OCI-LY3 (cell line): Measurements from ENCODE around the gene TESMIN.

Experiments
- H2AFZ ChIP-seq: fragments of 200-600, 300-600 bp; shearing (Covaris generic); 2 replicates; pipeline ENCODE4 v1.6.0; 2014; ENCODE audit warnings: antibody characterized with exemption, low read depth, low read length
- H3K27ac ChIP-seq: fragments of 200-600, 300-600 bp; sonication (generic); 2 replicates; pipeline ENCODE4 v1.5.1; 2014; ENCODE audit warnings: mild to moderate bottlenecking, low read length, moderate library complexity, mixed read lengths
- H3K27me3 ChIP-seq: fragments of 200-600, 300-600 bp; sonication (generic); 2 replicates; pipeline ENCODE4 v1.6.1; 2014; ENCODE audit warnings: low read depth, low read length, mixed read lengths
- H3K36me3 ChIP-seq: fragments of 200-600, 300-600 bp; sonication (generic); replicated peaks from 2 replicates; pipeline ENCODE3; 2014; ENCODE audit warnings: low read depth, low read length, mixed read lengths
- H3K4me1 ChIP-seq: fragments of 300-600, 200-600 bp; sonication (generic); 2 replicates; pipeline ENCODE4 v1.6.1; 2014; ENCODE audit warnings: low read length, mixed read lengths
- H3K4me2 ChIP-seq: fragments of 200-600, 300-600 bp; sonication (generic); 2 replicates; pipeline ENCODE4 v1.6.1; 2014; ENCODE audit warnings: low read length, mixed read lengths
- H3K4me3 ChIP-seq: fragments of 300-600, 200-600 bp; sonication (generic); 2 replicates; pipeline ENCODE4 v1.5.1; 2014; ENCODE audit warnings: antibody characterized with exemption, mild to moderate bottlenecking, low read length, moderate library complexity
- H3K79me2 ChIP-seq: fragments of 300-600, 200-600 bp; shearing (Covaris generic); 2 replicates; pipeline ENCODE4 v1.6.1; 2014; ENCODE audit warnings: mild to moderate bottlenecking, low read length, mixed read lengths
- H3K9ac ChIP-seq: fragments of 300-600, 200-600 bp; shearing (Covaris generic); 2 replicates; pipeline ENCODE4 v1.6.0; 2014; ENCODE audit warnings: mild to moderate bottlenecking, low read length, moderate library complexity
- H3K9me3 ChIP-seq: fragments of 200-600, 300-600 bp; shearing (Covaris generic); 2 replicates; pipeline ENCODE4 v1.6.1; 2014; ENCODE audit warnings: low read length, mixed read lengths; ENCODE audit not compliant: insufficient read depth
- H4K20me1 ChIP-seq: fragments of 200-600, 300-600 bp; sonication (generic); 2 replicates; pipeline ENCODE4 v1.6.1; 2016; ENCODE audit warnings: low read length, mixed read lengths; ENCODE audit not compliant: insufficient read depth
- CTCF ChIP-seq: fragments of 200-600, 300-600 bp; sonication (generic); IDR thresholded peaks from 2 replicates; pipeline ENCODE4 v1.5.1; 2014; ENCODE audit warnings: antibody characterized with exemption, low read length, low read depth
- EZH2phosphoT487 ChIP-seq: fragments of 200-600 bp; shearing (Covaris generic); IDR thresholded peaks from 2 replicates; pipeline ENCODE4 v1.6.1; 2018; ENCODE audit warnings: antibody characterized with exemption, mixed run types, low read depth

The TESMIN gene

DNA sequence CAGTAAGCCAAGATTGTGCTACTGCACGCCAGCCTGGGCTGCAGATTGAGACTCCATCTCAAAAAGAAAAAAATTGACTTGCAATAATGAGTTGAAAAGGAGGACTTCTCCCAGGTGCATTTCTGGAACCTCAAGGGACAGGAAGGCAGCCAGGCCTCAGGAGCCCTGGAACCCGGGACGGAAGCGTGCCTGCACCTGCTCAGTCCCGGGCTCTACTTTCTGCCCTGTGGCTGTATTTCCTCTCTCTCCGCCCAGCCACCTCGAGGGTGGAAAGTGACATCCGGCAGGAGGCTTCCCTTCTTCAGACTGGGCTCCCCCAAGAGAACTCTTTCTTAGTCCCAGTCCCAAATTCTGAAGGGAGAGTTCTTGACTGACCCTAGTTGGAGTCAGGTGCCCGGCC lies 87.2 kb downstream of the TESMIN start:
- no peak for TF ChIP-seq EZH2phosphoT487
- no peak for TF ChIP-seq CTCF
- no peaks in the 10 kb centered on the region for H3K79me2 ChIP-seq
- H3K27me3 ChIP-seq = peaks cover 5% of the 10 kb centered on the region; the same call in 1 of the 2 replicates
- no peak overlapping the region for H2AFZ ChIP-seq
- H3K27ac ChIP-seq = no peak overlapping the region
- no peaks in the 10 kb centered on the region for H3K36me3 ChIP-seq
- no peak overlapping the region for H3K4me3 ChIP-seq
- H3K4me1 ChIP-seq = no peaks in the 10 kb centered on the region
- H3K9ac ChIP-seq = no peak overlapping the region
- H4K20me1 ChIP-seq = no peaks in the 10 kb centered on the region
- no peaks in the 10 kb centered on the region for H3K9me3 ChIP-seq
- H3K4me2 ChIP-seq = no peak overlapping the region

DNA sequence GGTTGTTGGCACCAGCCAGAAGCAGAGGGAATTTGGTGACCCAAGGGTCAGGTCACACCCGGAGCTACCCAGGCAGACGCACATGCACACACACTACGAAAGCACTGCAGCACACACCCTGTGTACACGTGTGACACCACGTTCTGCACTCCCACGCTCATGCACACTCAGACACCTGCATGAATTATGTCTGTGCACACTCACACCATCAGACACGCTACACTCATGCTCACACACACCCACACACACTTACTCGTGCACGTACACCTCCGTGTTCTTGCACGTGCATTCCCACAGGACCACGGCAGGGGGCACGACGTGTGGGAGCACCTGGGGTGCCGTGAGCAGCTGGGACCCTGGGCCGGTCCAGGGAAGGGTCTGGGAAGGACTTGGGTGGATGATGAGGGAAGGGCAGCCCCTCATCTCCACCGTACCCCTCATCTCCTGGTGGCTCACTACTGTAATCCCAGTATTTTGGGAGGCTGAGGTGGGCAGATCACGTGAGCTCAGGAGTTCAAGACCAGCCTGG lies 87.8 kb downstream of the TESMIN start:
- H3K27ac ChIP-seq = no peak overlapping the region
- peaks cover 6% of the 10 kb centered on the region; the same call in 1 of the 2 replicates for H3K27me3 ChIP-seq
- H3K9ac ChIP-seq = no peak overlapping the region
- no peaks in the 10 kb centered on the region for H3K79me2 ChIP-seq
- no peak overlapping the region for H2AFZ ChIP-seq
- H3K9me3 ChIP-seq = no peaks in the 10 kb centered on the region
- no peaks in the 10 kb centered on the region for H3K4me1 ChIP-seq
- H4K20me1 ChIP-seq = no peaks in the 10 kb centered on the region
- H3K4me3 ChIP-seq = no peak overlapping the region
- H3K36me3 ChIP-seq = no peaks in the 10 kb centered on the region
- no peak overlapping the region for H3K4me2 ChIP-seq
- no peak for TF ChIP-seq CTCF
- no peak for TF ChIP-seq EZH2phosphoT487

DNA sequence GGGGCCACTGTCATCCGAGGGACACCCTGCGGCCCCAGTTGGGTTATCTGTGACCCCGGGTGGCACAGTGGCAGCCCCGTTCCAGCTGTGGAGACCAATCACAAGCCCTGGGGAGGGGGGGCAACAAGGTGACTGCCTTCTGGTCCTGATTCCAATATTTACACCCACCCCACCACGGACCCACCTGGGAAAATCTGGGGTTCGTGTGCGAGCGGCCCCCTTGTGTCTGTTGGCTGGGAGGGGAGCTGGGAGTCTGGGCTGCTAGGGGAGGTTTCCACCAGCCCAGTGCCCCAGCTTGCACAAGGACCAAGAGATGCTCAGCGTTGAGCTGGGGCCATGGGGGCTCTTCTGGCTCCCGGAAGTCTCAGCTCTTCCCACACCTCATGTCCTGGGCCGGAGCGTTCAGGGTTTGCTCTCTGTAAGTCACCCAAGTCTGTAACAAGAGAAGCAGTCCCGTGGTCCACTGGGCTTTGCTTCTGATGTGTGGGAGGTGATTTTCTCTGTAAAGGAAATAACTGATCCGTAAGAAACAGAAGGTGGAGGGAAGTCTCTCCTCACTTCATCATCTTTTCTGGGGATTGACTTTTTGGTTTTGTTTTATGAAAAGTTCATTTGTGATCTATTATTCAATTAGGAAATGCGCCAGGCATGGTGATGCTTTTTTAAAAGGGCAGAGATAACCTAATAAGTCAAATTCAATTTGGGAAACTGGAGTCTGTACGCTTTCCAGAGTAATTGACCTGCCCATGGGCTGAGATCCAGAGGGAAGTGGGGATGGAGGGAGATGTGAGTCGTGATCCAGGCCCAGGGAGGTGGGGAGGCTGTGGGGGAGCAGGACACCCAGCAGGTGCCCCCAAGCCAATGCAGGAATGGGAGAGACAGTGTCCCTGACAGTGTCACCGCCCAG lies 89.4 kb downstream of the TESMIN start:
- Histone ChIP-seq H4K20me1 (no peaks in the 10 kb centered on the region), H3K79me2 (no peaks in the 10 kb centered on the region), H3K27ac (no peak overlapping the region), H3K4me2 (no peak overlapping the region), H3K27me3 (peaks cover 6% of the 10 kb centered on the region; the same call in 1 of the 2 replicates), H3K36me3 (no peaks in the 10 kb centered on the region), H2AFZ (no peak overlapping the region), H3K9me3 (no peaks in the 10 kb centered on the region), H3K4me3 (no peak overlapping the region), H3K9ac (no peak overlapping the region), H3K4me1 (no peaks in the 10 kb centered on the region)
- TF ChIP-seq EZH2phosphoT487 (no peak), CTCF (no peak)

GRCh38 chr11:68661014-68661413 lies 90.3 kb downstream of the TESMIN start:
- H3K4me3 ChIP-seq = no peak overlapping the region
- H3K9me3 ChIP-seq = no peaks in the 10 kb centered on the region
- no peak overlapping the region for H3K4me2 ChIP-seq
- no peaks in the 10 kb centered on the region for H3K79me2 ChIP-seq
- no peak overlapping the region for H2AFZ ChIP-seq
- H4K20me1 ChIP-seq = no peaks in the 10 kb centered on the region
- H3K36me3 ChIP-seq = no peaks in the 10 kb centered on the region
- H3K4me1 ChIP-seq = no peaks in the 10 kb centered on the region
- H3K9ac ChIP-seq = no peak overlapping the region
- TF ChIP-seq EZH2phosphoT487 = no peak
- no peak for TF ChIP-seq CTCF
- H3K27ac ChIP-seq = no peak overlapping the region
- peaks cover 6% of the 10 kb centered on the region for H3K27me3 ChIP-seq
